Liver (tissue), 3 donors: ENCODE data around the gene XPNPEP3.

Source experiments
- EGR1 ChIP-seq, 2 donors: IDR thresholded peaks; 2 replicates each; pipeline ENCODE4 v1.6.1; 2016 to 2018; ENCODE audit warnings: antibody characterized with exemption in 2 of 2, low read depth in 2 of 2
- FOXA1 ChIP-seq: IDR thresholded peaks from 2 replicates; pipeline ENCODE4 v1.6.1; 2016; ENCODE audit warnings: antibody characterized with exemption
- JUND ChIP-seq, 2 donors: IDR thresholded peaks; 2 replicates each; pipeline ENCODE4 v1.6.1; 2016; ENCODE audit warnings: antibody characterized with exemption in 2 of 2
- NR2F2 ChIP-seq: IDR thresholded peaks from 2 replicates; pipeline ENCODE4 v1.6.1; 2016; ENCODE audit warnings: antibody characterized with exemption
- RAD21 ChIP-seq, 2 donors: IDR thresholded peaks; 2 replicates each; pipeline ENCODE4 v1.6.1; 2016; ENCODE audit warnings: antibody characterized with exemption in 2 of 2, mild to moderate bottlenecking in 2 of 2
- SP1 ChIP-seq: IDR thresholded peaks from 2 replicates; pipeline ENCODE4 v1.6.1; 2018; ENCODE audit warnings: antibody characterized with exemption, mild to moderate bottlenecking
- TAF1 ChIP-seq: conservative IDR thresholded peaks from 2 replicates; pipeline ENCODE4 v1.6.1; 2016; ENCODE audit warnings: antibody characterized with exemption, mild to moderate bottlenecking
- YY1 ChIP-seq: IDR thresholded peaks from 2 replicates; pipeline ENCODE4 v1.6.1; 2016; ENCODE audit warnings: antibody characterized with exemption, mild to moderate bottlenecking
- TF ChIP-seq, protein P1 (sequence below): fragments of 150-350 bp; IDR thresholded peaks from 2 replicates; pipeline ENCODE4 v1.5.1; 2017; ENCODE audit warnings: improper control_type of control experiment, low read depth, low read length; ENCODE audit not compliant: missing input control
- TF ChIP-seq, protein P2 (sequence below): IDR thresholded peaks from 2 replicates; pipeline ENCODE4 v1.6.1; 2016; ENCODE audit warnings: antibody characterized with exemption
- TF ChIP-seq, protein P3 (sequence below): IDR thresholded peaks from 2 replicates; pipeline ENCODE4 v1.6.1; 2016; ENCODE audit warnings: antibody characterized with exemption, mild to moderate bottlenecking
- TF ChIP-seq, protein P4 (sequence below): IDR thresholded peaks from 2 replicates; pipeline ENCODE4 v1.6.1; 2016; ENCODE audit warnings: antibody characterized with exemption
- donor health status: healthy.
- donor health status: healthy.

DNA sequence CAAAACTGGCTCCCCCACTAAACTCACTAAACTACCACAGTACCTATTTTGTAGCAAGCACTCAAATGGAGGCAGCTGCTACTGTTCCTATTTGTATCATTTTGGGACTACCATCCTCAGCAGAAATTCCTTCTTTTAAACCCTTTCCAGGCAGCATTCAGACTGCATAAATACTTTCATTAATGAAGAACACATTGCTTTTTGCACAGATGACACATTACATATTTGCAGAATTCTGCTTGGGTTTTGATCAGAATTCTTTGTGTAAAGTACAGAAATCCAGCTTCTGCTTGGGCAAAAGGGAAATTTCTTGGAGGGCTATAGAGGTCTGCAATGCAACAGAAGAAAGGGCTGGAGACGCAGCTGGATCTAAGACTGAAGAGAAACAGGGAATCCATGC lies 118.4 kb downstream of the XPNPEP3 start:
- TF ChIP-seq, protein P1, sequence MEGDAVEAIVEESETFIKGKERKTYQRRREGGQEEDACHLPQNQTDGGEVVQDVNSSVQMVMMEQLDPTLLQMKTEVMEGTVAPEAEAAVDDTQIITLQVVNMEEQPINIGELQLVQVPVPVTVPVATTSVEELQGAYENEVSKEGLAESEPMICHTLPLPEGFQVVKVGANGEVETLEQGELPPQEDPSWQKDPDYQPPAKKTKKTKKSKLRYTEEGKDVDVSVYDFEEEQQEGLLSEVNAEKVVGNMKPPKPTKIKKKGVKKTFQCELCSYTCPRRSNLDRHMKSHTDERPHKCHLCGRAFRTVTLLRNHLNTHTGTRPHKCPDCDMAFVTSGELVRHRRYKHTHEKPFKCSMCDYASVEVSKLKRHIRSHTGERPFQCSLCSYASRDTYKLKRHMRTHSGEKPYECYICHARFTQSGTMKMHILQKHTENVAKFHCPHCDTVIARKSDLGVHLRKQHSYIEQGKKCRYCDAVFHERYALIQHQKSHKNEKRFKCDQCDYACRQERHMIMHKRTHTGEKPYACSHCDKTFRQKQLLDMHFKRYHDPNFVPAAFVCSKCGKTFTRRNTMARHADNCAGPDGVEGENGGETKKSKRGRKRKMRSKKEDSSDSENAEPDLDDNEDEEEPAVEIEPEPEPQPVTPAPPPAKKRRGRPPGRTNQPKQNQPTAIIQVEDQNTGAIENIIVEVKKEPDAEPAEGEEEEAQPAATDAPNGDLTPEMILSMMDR: no peak
- no peak for TF ChIP-seq JUND (IDR thresholded peaks at IDR 0.05)
- TF ChIP-seq, protein P2, sequence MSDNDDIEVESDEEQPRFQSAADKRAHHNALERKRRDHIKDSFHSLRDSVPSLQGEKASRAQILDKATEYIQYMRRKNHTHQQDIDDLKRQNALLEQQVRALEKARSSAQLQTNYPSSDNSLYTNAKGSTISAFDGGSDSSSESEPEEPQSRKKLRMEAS: no peak
- no peak for TF ChIP-seq SP1
- TF ChIP-seq, protein P3, sequence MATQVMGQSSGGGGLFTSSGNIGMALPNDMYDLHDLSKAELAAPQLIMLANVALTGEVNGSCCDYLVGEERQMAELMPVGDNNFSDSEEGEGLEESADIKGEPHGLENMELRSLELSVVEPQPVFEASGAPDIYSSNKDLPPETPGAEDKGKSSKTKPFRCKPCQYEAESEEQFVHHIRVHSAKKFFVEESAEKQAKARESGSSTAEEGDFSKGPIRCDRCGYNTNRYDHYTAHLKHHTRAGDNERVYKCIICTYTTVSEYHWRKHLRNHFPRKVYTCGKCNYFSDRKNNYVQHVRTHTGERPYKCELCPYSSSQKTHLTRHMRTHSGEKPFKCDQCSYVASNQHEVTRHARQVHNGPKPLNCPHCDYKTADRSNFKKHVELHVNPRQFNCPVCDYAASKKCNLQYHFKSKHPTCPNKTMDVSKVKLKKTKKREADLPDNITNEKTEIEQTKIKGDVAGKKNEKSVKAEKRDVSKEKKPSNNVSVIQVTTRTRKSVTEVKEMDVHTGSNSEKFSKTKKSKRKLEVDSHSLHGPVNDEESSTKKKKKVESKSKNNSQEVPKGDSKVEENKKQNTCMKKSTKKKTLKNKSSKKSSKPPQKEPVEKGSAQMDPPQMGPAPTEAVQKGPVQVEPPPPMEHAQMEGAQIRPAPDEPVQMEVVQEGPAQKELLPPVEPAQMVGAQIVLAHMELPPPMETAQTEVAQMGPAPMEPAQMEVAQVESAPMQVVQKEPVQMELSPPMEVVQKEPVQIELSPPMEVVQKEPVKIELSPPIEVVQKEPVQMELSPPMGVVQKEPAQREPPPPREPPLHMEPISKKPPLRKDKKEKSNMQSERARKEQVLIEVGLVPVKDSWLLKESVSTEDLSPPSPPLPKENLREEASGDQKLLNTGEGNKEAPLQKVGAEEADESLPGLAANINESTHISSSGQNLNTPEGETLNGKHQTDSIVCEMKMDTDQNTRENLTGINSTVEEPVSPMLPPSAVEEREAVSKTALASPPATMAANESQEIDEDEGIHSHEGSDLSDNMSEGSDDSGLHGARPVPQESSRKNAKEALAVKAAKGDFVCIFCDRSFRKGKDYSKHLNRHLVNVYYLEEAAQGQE: no peak
- TF ChIP-seq NR2F2: no peak
- no peak for TF ChIP-seq YY1
- no peak for TF ChIP-seq TAF1
- TF ChIP-seq, protein P4, sequence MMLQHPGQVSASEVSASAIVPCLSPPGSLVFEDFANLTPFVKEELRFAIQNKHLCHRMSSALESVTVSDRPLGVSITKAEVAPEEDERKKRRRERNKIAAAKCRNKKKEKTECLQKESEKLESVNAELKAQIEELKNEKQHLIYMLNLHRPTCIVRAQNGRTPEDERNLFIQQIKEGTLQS: no peak
- TF ChIP-seq FOXA1: no peak
- TF ChIP-seq EGR1 (IDR thresholded peaks at IDR 0.05; ENCODE audit: low read depth in 2 of 2): no peak
- TF ChIP-seq RAD21 (IDR thresholded peaks at IDR 0.05): no peak
